K562 (cell line): ENCODE results near the gene PEX10. TPM values are rescaled to one million over a fixed set of nuclear protein-coding genes. Genes with fewer than 3 reads are reported as not detected.

Source experiments
- DIDO1 ChIP-seq: fragments of 450-650 bp; IDR thresholded peaks from 2 replicates; pipeline ENCODE4 v1.6.1; 2016; ENCODE audit warnings: low read depth, missing biosample characterization, missing genetic modification characterization
- ETS1 ChIP-seq: conservative IDR thresholded peaks from 2 replicates; pipeline ENCODE4 v1.6.1; 2011; ENCODE audit warnings: low read depth, mild to moderate bottlenecking, low read length; ENCODE audit not compliant: control insufficient read depth
- LARP7 ChIP-seq: fragments of 450-650 bp; IDR thresholded peaks from 2 replicates; pipeline ENCODE4 v1.6.1; 2016
- LCOR ChIP-seq: sonication (generic); formaldehyde crosslinking; IDR thresholded peaks from 2 replicates; pipeline ENCODE4 v1.8.0; 2022; ENCODE audit warnings: mild to moderate bottlenecking, missing genetic modification reagents
- MXI1 ChIP-seq: IDR thresholded peaks from 2 replicates; pipeline ENCODE4 v1.6.1; 2011; ENCODE audit warnings: low read depth, mild to moderate bottlenecking, improper control_type of control experiment, low read length
- NR2C2 ChIP-seq, 2 experiments: fragments of 200-800 bp in 1 of 2; sonication (Bioruptor generic) in 1 of 2; sonication (generic) in 1 of 2; formaldehyde crosslinking in 1 of 2; IDR thresholded peaks; 2 replicates each; pipeline versions ENCODE4 v1.6.1 to v1.8.0; 2016 to 2022; ENCODE audit warnings: mild to moderate bottlenecking in 1 of 2, missing compliant biosample characterization in 1 of 2, missing genetic modification characterization in 1 of 2, missing genetic modification reagents in 1 of 2
- RBBP5 ChIP-seq: fragments of 200-600 bp; sonication (generic); IDR thresholded peaks from 2 replicates; pipeline ENCODE4 v1.6.1; 2012; ENCODE audit warnings: borderline replicate concordance, mild to moderate bottlenecking, low read length, control low read depth, inconsistent platforms; ENCODE audit not compliant: insufficient read depth, poor library complexity, severe bottlenecking
- SIN3B ChIP-seq: fragments of 450-650 bp; IDR thresholded peaks from 2 replicates; pipeline ENCODE4 v1.6.1; 2017; ENCODE audit warnings: low read depth, mild to moderate bottlenecking, moderate library complexity
- SP1 ChIP-seq: sonication (generic); formaldehyde crosslinking; IDR thresholded peaks from 2 replicates; pipeline ENCODE4 v1.8.1; 2022; ENCODE audit warnings: mild to moderate bottlenecking, missing genetic modification reagents
- ZBTB40 ChIP-seq, 2 experiments: fragments of 450-650 bp in 1 of 2; sonication (generic) in 1 of 2; formaldehyde crosslinking in 1 of 2; IDR thresholded peaks; 2 replicates each; pipeline versions ENCODE4 v1.7.1 to v1.9.0; 2016 to 2022; ENCODE audit warnings: inconsistent platforms in 1 of 2, mild to moderate bottlenecking in 1 of 2, missing genetic modification reagents in 1 of 2
- ZNF277 ChIP-seq: fragments of 250-450 bp; sonication (Bioruptor Pico); IDR thresholded peaks from 2 replicates; pipeline ENCODE4 v1.8.0; 2022; ENCODE audit warnings: inconsistent platforms, mild to moderate bottlenecking, moderate library complexity, borderline replicate concordance
- ZNF668 ChIP-seq: fragments of 250-450 bp; sonication (Bioruptor Pico); IDR thresholded peaks from 2 replicates; pipeline ENCODE4 v1.8.0; 2022; ENCODE audit warnings: mild to moderate bottlenecking, inconsistent platforms
- polyA plus RNA-seq, 8 experiments: library from polyadenylated mRNA; depleted of rRNA in 4 of 8; stranded (reverse) in 5 of 8; unstranded in 3 of 8; fragments of >200 nt; fragmentation: Nextera tagmentation in 2 of 8; fragmentation: Illumina TruSeq in 1 of 8; extraction: Ambion mirVana in 2 of 8; extraction: Trizol in 1 of 8; gene quantifications; 2 replicates each; pipeline versions ENCODE4 v1.2.1 to v1.2.3, GENCODE V29; 2011 to 2014; ENCODE audit warnings: inconsistent platforms in 1 of 8, missing spikeins in 1 of 8
- total RNA-seq, 7 experiments: library from RNA; depleted of rRNA in 6 of 7; stranded (reverse); fragments of >200 nt in 6 of 7; fragmentation: Illumina TruSeq in 2 of 7; extraction: Trizol in 2 of 7; gene quantifications; 2 replicates each; pipeline versions ENCODE4 v1.2.1 to v1.2.3, GENCODE V29; 2011 to 2021; ENCODE audit warnings: low replicate concordance in 1 of 7

The PEX10 gene
- total and polyA plus RNA-seq, 9 of the 15 experiments (the other 6 are each of a cell fraction or from before 2014, with no cell fraction given) = 0.03 to 26.2 (median 8.7) TPM

GRCh38 chr1:2412395-2412772 is at the start of gene PEX10 (continued):
- TF ChIP-seq ZBTB40 (IDR thresholded peaks at IDR 0.05) (no peak), ZBTB40 (CRISPR knock-in tag; IDR thresholded peaks at IDR 0.05) (no peak), RBBP5 (peak; percentile 87), DIDO1 (peak; percentile 72; the same call in 1 of the 2 replicates), SIN3B (peak; percentile 96), ZNF277 (CRISPR knock-in tag) (no peak), LCOR (no peak), NR2C2 (CRISPR knock-in tag; IDR thresholded peaks at IDR 0.05) (no peak; the same call in 1 of the 2 replicates), NR2C2 (tag; IDR thresholded peaks at IDR 0.05) (peak; percentile 81; the same call in 1 of the 2 replicates), MXI1 (peak; percentile 83; the same call in 1 of the 2 replicates), SP1 (CRISPR knock-in tag) (peak; percentile 96), LARP7 (no peak), ETS1 (0 out of 2 replicates have a peak, but pooled peaks have one; percentile 41), ZNF668 (CRISPR knock-in tag) (no peak)
